HK-2 (cell line): ENCODE measurements around the gene EIF4E.
"Not testable (repeated sequence)": the region's sequence is repeated elsewhere in the genome, so short reads cannot be mapped to it uniquely, and the experiment has no call there.

Source experiments
- DNase-seq: peaks from one replicate; pipeline ENCODE4 v3.0.0-alpha.2; 2018; ENCODE audit not compliant: unreplicated experiment

EIF4E gene

GRCh38 chr4:98879515-98879914, 49.4 kb downstream of the EIF4E start:
- DNase-seq = no peak

GRCh38 chr4:98873059-98873458, 55.9 kb downstream of the EIF4E start:
- no peak for DNase-seq

DNA sequence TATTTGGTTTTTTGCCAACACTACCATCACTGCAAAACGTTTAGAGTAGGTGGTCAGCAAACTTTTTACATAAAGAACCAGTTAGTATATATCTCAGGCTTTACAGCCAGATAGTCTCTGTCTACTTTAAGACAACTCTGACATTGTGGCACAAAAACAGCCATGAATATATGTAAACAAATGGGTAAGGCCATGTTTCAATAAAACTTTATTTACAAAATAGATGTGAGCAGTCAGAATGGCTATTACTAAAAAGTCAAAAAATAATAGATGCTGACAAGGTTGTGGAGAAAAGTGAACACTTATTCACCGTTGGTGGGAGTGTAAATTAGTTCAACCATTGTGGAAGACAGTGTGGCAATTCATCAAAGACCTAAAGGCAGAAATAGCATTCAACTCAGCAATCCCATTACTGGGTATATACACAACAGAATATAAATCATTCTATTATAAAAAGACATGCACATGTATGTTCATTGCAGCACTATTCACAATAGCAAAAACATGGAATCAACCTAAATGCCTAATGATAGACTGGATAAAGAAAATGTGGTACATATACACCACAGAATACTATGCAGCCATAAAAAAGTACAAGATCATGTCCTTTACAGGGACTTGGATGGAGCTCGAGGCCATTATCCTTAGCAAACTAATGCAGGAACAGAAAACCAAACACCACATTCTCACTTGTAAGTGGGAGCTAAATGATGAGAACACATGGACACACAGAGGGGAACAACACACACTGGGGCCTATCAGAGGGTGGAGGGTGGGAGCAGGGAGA, 56.6 kb downstream of the EIF4E start:
- not testable (repeated sequence) for DNase-seq

- no peak for DNase-seq
Observed at GRCh38 chr4:98867648-98868047, 61.3 kb downstream of the EIF4E start.

DNA sequence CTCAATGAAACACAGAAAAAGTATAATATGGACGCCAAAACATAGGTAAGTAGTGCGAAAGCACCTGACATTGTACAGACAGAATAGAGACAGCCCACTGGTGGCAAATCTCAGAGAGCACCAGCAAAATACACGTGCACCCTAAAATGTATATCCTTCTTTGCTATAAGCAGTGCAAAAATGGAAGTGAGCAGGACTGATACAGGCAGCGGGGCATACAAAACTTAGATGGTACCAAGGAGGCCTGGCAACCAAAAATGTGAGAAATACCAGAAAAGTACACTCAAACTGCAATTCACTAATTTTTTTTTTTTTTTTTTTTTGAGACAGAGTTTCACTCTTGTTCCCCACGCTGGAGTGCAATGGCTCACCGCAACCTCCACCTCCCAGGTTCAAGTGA, 63.9 kb downstream of the EIF4E start:
- DNase-seq = no peak

DNA sequence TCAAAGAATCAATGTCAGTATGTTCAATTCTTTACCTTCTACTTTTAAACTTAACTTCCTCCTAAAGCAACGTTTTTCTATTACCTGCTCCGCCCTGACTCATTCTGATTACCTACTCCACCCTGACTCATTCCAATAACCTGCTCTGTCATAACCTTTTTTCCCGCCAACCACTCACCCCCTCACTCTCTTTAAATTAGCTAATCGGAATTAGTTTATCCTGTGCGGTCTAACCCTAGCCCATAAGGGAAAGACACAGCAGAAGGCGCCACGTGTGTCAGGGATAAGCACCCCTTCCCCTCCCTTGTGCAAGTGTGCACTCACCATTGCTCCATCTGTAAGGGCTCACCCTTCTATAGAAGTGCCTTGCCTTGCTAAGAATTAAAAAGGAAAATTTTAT, 64.4 kb downstream of the EIF4E start:
- DNase-seq = no peak

GRCh38 chr4:98862371-98862770, 66.6 kb downstream of the EIF4E start:
- DNase-seq = no peak

- no peak for DNase-seq
Observed at GRCh38 chr4:98861100-98861884, 67.6 kb downstream of the EIF4E start.

- DNase-seq = no peak
Observed at GRCh38 chr4:98851806-98852205, 77.1 kb downstream of the EIF4E start.

DNA sequence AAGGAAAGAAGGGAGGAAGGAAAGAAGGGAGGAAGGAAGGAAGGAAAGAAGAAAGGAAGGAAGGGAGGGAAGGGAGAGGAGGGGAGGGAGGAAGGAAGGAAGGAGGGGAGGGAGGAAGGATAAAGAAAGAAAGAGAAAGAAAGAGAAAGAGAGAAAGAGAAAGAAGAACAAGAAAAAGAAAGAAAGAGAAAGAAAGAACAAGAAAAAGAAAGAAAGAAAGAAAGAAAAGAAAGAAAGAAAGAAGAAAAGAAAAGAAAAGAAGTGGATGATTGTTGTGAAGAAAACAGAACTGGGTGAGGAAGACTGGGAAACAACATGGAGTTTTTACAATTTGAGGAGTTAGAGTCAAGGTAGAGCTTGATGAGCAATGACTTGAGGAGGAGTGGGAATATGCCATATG, 78.0 kb downstream of the EIF4E start:
- no peak for DNase-seq

DNA sequence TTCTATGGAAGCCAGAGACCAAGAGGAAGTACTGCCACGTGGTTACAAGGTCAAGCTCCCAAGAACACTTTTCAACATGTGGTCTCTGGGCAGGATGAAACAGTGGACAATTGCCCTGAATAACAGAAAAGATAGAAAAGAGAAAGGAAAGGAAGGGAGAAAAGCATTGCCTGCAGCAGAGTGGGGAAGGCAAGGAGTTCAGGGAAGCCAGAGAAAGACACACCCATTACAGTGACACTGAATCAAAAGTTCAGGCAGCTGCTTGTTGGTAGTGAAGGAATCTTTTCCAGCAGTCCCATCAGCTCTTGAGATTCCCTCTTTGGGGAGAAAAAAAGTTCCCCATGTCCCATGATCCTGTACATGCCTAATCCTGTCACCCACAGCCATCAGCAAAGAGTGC, 80.5 kb downstream of the EIF4E start:
- no peak for DNase-seq

DNA sequence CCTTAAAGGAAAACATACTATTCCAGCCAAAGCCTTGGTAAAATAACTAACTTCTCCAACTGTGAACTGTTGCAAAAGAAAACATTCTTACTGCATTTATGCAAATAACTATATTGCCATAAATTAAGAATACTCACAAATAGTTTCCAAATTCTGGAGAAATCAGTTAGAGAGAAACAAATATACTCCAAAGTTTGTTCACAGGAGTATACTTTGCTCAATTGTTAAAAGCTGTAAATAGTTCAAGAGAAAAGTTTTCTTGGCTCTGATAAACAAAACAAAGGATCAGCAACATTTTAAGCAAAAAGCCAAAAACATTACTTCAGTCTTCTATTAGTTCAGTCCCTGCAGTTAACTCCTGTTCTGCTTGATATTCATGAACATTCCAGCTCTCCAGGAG, 83.0 kb downstream of the EIF4E start:
- no peak for DNase-seq

- not testable (repeated sequence) for DNase-seq
Observed at GRCh38 chr4:98842917-98843316, 86.0 kb downstream of the EIF4E start.

GRCh38 chr4:98838977-98839618, 89.8 kb downstream of the EIF4E start:
- DNase-seq = peak; percentile 49

GRCh38 chr4:98838531-98838930, 90.4 kb downstream of the EIF4E start:
- DNase-seq = no peak

DNA sequence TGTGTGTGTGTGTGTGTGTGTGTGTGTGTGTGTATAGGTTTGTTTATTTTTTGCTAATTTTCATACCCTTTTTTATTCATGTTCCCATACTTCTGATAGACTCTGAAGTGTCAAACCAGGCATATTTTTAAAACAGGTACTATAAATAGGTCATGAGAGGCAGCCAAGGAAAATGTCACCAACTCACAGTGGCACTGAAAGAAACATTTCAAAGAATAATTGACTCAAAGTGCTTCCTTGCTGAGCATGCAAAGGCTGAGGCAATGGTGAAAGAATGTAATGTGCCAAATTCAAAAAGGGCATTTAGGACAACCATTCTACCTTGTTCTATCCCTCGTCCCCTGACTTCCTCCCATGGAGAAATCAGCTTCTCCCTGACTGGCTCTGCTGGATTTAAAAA, 95.5 kb downstream of the EIF4E start:
- DNase-seq = no peak

- DNase-seq = not testable (repeated sequence)
Observed at GRCh38 chr4:98831036-98831435, 97.9 kb downstream of the EIF4E start.
